Transverse colon (tissue), 4 donors: ENCODE data around the gene ZGRF1. TPM values are rescaled to one million over a fixed set of nuclear protein-coding genes. Genes with fewer than 3 reads are reported as not detected.

ENCODE experiments used
- DNase-seq: peaks from one replicate; pipeline ENCODE4 v3.0.0-alpha.2; 2019
- H3K27ac ChIP-seq, 4 donors: fragments of 200-600 bp; sonication (generic); 2 replicates each; pipeline ENCODE4 v1.5.1; 2016 to 2018; ENCODE audit warnings: inconsistent platforms in 4 of 4
- H3K27me3 ChIP-seq: fragments of 200-600 bp; sonication (generic); 2 replicates; pipeline ENCODE4 v1.5.1; 2017; ENCODE audit warnings: inconsistent platforms
- H3K36me3 ChIP-seq, 4 donors: fragments of 200-600 bp; sonication (generic); 2 replicates each; pipeline ENCODE4 v1.5.1; 2017 to 2019; ENCODE audit warnings: inconsistent platforms in 4 of 4
- H3K4me1 ChIP-seq, 4 donors: fragments of 200-600 bp; sonication (generic); 2 replicates each; pipeline ENCODE4 v1.5.1; 2017 to 2020; ENCODE audit warnings: inconsistent platforms in 4 of 4
- H3K4me3 ChIP-seq, 4 donors: fragments of 200-600 bp; sonication (generic); 1 replicate in 1 of 4; 2 replicates in 3 of 4; pipeline versions ENCODE4 v1.5.1 to v1.6.1; 2017 to 2019; ENCODE audit warnings: inconsistent platforms in 4 of 4
- H3K9me3 ChIP-seq, 2 donors: fragments of 200-600 bp; sonication (generic); 2 replicates each; pipeline ENCODE4 v1.5.1; 2017 to 2019; ENCODE audit warnings: inconsistent platforms in 2 of 2
- CTCF ChIP-seq, 5 experiments: fragments of 200-600 bp in 3 of 5; fragments of 450-650 bp in 2 of 5; sonication (generic) in 3 of 5; IDR thresholded peaks; 1 replicate in 2 of 5; 2 replicates in 3 of 5; pipeline ENCODE4 v1.5.1; 2016 to 2017; ENCODE audit warnings: antibody characterized with exemption in 5 of 5, inconsistent platforms in 3 of 5, mild to moderate bottlenecking in 2 of 5, moderate library complexity in 1 of 5
- EP300 ChIP-seq: sonication (generic); formaldehyde crosslinking; IDR thresholded peaks from one replicate; pipeline ENCODE4 v1.6.1; 2017; ENCODE audit warnings: antibody characterized with exemption, low read depth
- POLR2A ChIP-seq: fragments of 450-650 bp; IDR thresholded peaks from one replicate; pipeline ENCODE4 v1.6.1; 2016; ENCODE audit warnings: antibody characterized with exemption, mild to moderate bottlenecking, moderate library complexity
- POLR2AphosphoS5 ChIP-seq, 3 donors: sonication (generic); formaldehyde crosslinking; IDR thresholded peaks; one replicate each; pipeline ENCODE4 v1.6.1; 2016; ENCODE audit warnings: antibody characterized with exemption in 3 of 3
- WGBS, 2 donors: methylation state at CpG; one replicate each; pipeline ENCODE4 v1.1.5; 2018; ENCODE audit warnings: low coverage in 1 of 2; 5-methylcytosine and 5-hydroxymethylcytosine counted together
- in situ Hi-C, 4 donors: fragments of 200-750 bp; cut with MboI; loops; one replicate each; pipeline versions ENCODE4 v1.15.0 to v1.15.1; 2017; ENCODE audit warnings: low sequenced_read_pairs in 3 of 4, low pct_ligation_motif_present in 1 of 4, low pct_unique_long_range_greater_than_20kb in 1 of 4
- intact Hi-C: fragments of 100-400 bp; cut with DNase I; formaldehyde crosslinking; loops from one replicate; pipeline ENCODE4 v1.15.1; 2023; ENCODE audit warnings: low total_unique reads
- total RNA-seq, 4 donors: library from RNA; depleted of rRNA; stranded (reverse); fragments of >200 nt; gene quantifications; one replicate each; pipeline ENCODE4 v1.1.0, GENCODE V29; 2016

ZGRF1 gene
- total RNA-seq, 4 donors from 2014 or later, result 0.75 to 7.3 (median 3.7) TPM

GRCh38 chr4:112655270-112655669 is 18.6 kb upstream of the ZGRF1 start:
- Histone ChIP-seq H3K36me3 (peaks cover 0 to 62% (median 31%) of the 10 kb centered on the region in 4 donors), H3K9me3 (no peaks in the 10 kb centered on the region), H3K4me3 (no peak overlapping the region), H3K27me3 (no peaks in the 10 kb centered on the region), H3K4me1 (no peaks in the 10 kb centered on the region), H3K27ac (no peak overlapping the region)
- WGBS, 2 donors, result 88% methylated on average over 5 of the region's 5 CpGs
- in situ Hi-C loops (no loop called here), intact Hi-C loops (no loop called here)
- TF ChIP-seq POLR2A (no peak), POLR2AphosphoS5 (IDR thresholded peaks at IDR 0.05) (no peak), CTCF (IDR thresholded peaks at IDR 0.05) (no peak), EP300 (no peak)
- DNase-seq, result no peak

GRCh38 chr4:112652216-112652615 is 15.5 kb upstream of the ZGRF1 start:
- Histone ChIP-seq H3K4me3 (no peak overlapping the region), H3K9me3 (no peaks in the 10 kb centered on the region), H3K36me3 (peaks cover 0 to 89% (median 40%) of the 10 kb centered on the region in 4 donors), H3K27ac (no peak overlapping the region), H3K27me3 (no peaks in the 10 kb centered on the region), H3K4me1 (no peaks in the 10 kb centered on the region)
- in situ Hi-C loops (no loop called here), intact Hi-C loops (no loop called here)
- no peak for DNase-seq
- TF ChIP-seq EP300 (no peak), POLR2AphosphoS5 (IDR thresholded peaks at IDR 0.05) (no peak), CTCF (IDR thresholded peaks at IDR 0.05) (no peak), POLR2A (no peak)
- 38 to 66% methylated on average over 1 of the region's 1 CpG for WGBS, 2 donors

- H3K9me3 ChIP-seq, result no peaks in the 10 kb centered on the region
- H3K4me1 ChIP-seq, result no peaks in the 10 kb centered on the region
- no peak overlapping the region for H3K4me3 ChIP-seq
- H3K36me3 ChIP-seq, result peaks cover 0 to 89% (median 40%) of the 10 kb centered on the region in 4 donors
- H3K27me3 ChIP-seq, result no peaks in the 10 kb centered on the region
- in situ Hi-C loops, result no loop called here
- intact Hi-C loops, result no loop called here
- TF ChIP-seq POLR2A (no peak), CTCF (IDR thresholded peaks at IDR 0.05) (no peak), POLR2AphosphoS5 (IDR thresholded peaks at IDR 0.05) (no peak), EP300 (no peak)
- no peak for DNase-seq
- H3K27ac ChIP-seq, result no peak overlapping the region
Observed at GRCh38 chr4:112651641-112652040, 14.9 kb upstream of the ZGRF1 start.

- intact Hi-C loops (no loop called here), in situ Hi-C loops (no loop called here)
- no peak overlapping the region for H3K4me3 ChIP-seq
- no peaks in the 10 kb centered on the region for H3K9me3 ChIP-seq
- TF ChIP-seq CTCF (IDR thresholded peaks at IDR 0.05) (no peak), POLR2AphosphoS5 (IDR thresholded peaks at IDR 0.05) (no peak), EP300 (no peak), POLR2A (no peak)
- 77 to 78% methylated on average over 4 of the region's 4 CpGs for WGBS, 2 donors
- H3K4me1 ChIP-seq, result no peaks in the 10 kb centered on the region
- H3K27me3 ChIP-seq, result no peaks in the 10 kb centered on the region
- H3K27ac ChIP-seq, result no peak overlapping the region
- peaks cover 0 to 89% (median 41%) of the 10 kb centered on the region in 4 donors for H3K36me3 ChIP-seq
- no peak for DNase-seq
Observed at GRCh38 chr4:112650332-112650731, 13.6 kb upstream of the ZGRF1 start.
